ENCODE results near the gene MFN1.

GRCh38 chr3:179355996-179356395, 8.5 kb downstream of the MFN1 start:
- TF ChIP-seq EZH2 (IDR thresholded peaks at IDR 0.05; ENCODE audit: insufficient read depth, poor library complexity, severe bottlenecking) (no peak), EZH2phosphoT487 (IDR thresholded peaks at IDR 0.05; ENCODE audit: insufficient read depth, low read depth) (no peak)
